ENCODE results near the gene DLG2. TPM values are rescaled to one million over a fixed set of nuclear protein-coding genes. Genes with fewer than 3 reads are reported as not detected.

DLG2 gene
- total and polyA plus RNA-seq, 2 of the 8 experiments (the other 6 are each of a cell fraction or from before 2014, with no cell fraction given) = 1.7 to 14.3 TPM

- Histone ChIP-seq H3K27me3 (replicated peaks in 1 of 4; ENCODE audit: control insufficient read depth in 3 of 4, extremely low read depth in 1 of 4, insufficient read depth in 3 of 4, low read length in 3 of 4) (no peaks in the 10 kb centered on the region), H3K79me1 (ENCODE audit: low read depth, low read length) (no peaks in the 10 kb centered on the region), H4K8ac (ENCODE audit: extremely low read depth, insufficient read depth, low read length) (no peak overlapping the region), H4K91ac (replicated peaks; ENCODE audit: insufficient read length, low read length) (no peak overlapping the region), H3K23ac (ENCODE audit: insufficient read length) (no peak overlapping the region), H2BK20ac (ENCODE audit: low read length) (no peak overlapping the region), H3K4me1 (replicated peaks in 1 of 4; ENCODE audit: control insufficient read depth in 3 of 4, insufficient read depth in 4 of 4, low read length in 3 of 4) (no peaks in the 10 kb centered on the region), H3K14ac (ENCODE audit: insufficient read length) (no peak overlapping the region), H3K79me2 (ENCODE audit: control insufficient read depth in 1 of 2, insufficient read depth in 2 of 2, low read length in 2 of 2) (no peaks in the 10 kb centered on the region), H3K27ac (ENCODE audit: low read depth, low read length) (no peak overlapping the region), H2BK15ac (ENCODE audit: low read length) (no peak overlapping the region), H2AFZ (ENCODE audit: low read length) (no peak overlapping the region), H3K9me3 (ENCODE audit: insufficient read depth in 2 of 2, low read depth in 1 of 2, low read length in 1 of 2) (no peaks in the 10 kb centered on the region), H3K56ac (replicated peaks; ENCODE audit: insufficient read length, low read depth, low read length) (no peak overlapping the region), H3K9ac (replicated peaks in 1 of 4; ENCODE audit: extremely low read depth in 1 of 4, low read depth in 3 of 4, low read length in 3 of 4) (no peak overlapping the region), H3K18ac (ENCODE audit: extremely low read depth, low read length) (no peak overlapping the region), H4K20me1 (replicated peaks in 1 of 2; ENCODE audit: control insufficient read depth in 1 of 2, insufficient read depth in 2 of 2, low read length in 2 of 2) (no peaks in the 10 kb centered on the region), H3K4ac (replicated peaks; ENCODE audit: insufficient read length, low read depth, low read length) (no peak overlapping the region), H3K36me3 (ENCODE audit: control insufficient read depth in 2 of 4, insufficient read depth in 4 of 4, low read length in 3 of 4) (no peaks in the 10 kb centered on the region; a peak in 2 of 8 replicates), H2BK12ac (ENCODE audit: low read depth, low read length) (no peak overlapping the region), H3K23me2 (ENCODE audit: low read depth, low read length) (peaks cover 1% of the 10 kb centered on the region; the same call in 1 of the 2 replicates), H3K4me3 (ENCODE audit: extremely low read depth in 1 of 4, insufficient read depth in 2 of 4, low read depth in 3 of 4, low read length in 4 of 4) (no peak overlapping the region), H2BK5ac (ENCODE audit: low read depth, low read length) (no peak overlapping the region), H2AK5ac (ENCODE audit: low read depth, low read length) (no peak overlapping the region), H2BK120ac (replicated peaks; ENCODE audit: low read depth, low read length) (no peak overlapping the region), H3K4me2 (ENCODE audit: insufficient read depth in 1 of 2, low read depth in 2 of 2, low read length in 2 of 2) (no peak overlapping the region), H4K5ac (ENCODE audit: insufficient read length, low read depth, low read length) (no peak overlapping the region)
- POLR2A ChIA-PET (ENCODE audit: partially characterized antibody) = interaction anchor here (1.4 kb wide), 1 partner anchor 11 kb away, joined by 4 read pairs; no protein-coding TSS in a partner anchor
- DNase-seq (ENCODE audit: low read depth in 1 of 2, low spot score in 2 of 2) (no peak), FAIRE-seq (no peak)
- CTCF ChIA-PET (ENCODE audit: partially characterized antibody) = interaction anchor here (0.6 to 1.7 kb wide), 4 partner anchors 12 to 449 kb away, joined by 3 to 5 read pairs (median 3); no protein-coding TSS in a partner anchor
- TF ChIP-seq CHD1 (IDR thresholded peaks at IDR 0.05; ENCODE audit: low read depth, low read length) (no peak), TAF7 (optimal IDR thresholded peaks at IDR 0.05; ENCODE audit: borderline replicate concordance, low read depth, low read length) (no peak)
- 91% methylated on average over 3 of the region's 3 CpGs; no CpG with 5 or more reads in 1 of the 2 experiments for WGBS, 2 experiments (ENCODE audit: extremely low coverage in 1 of 2, insufficient coverage in 1 of 2, insufficient read length in 1 of 2, insufficient replicate concordance in 2 of 2, low coverage in 1 of 2, low lambda C conversion rate in 2 of 2, missing lambda C conversion rate in 1 of 2)
Observed at GRCh38 chr11:83599066-83599465, 2028.1 kb downstream of the DLG2 start.
